NCI-H187 (cell line): ENCODE results near the gene EGFL8.
"Not testable (repeated sequence)": the region's sequence is repeated elsewhere in the genome, so short reads cannot be mapped to it uniquely, and the experiment has no call there.

ENCODE experiments used
- DNase-seq, 2 experiments: peaks; one replicate each; lab custom pipeline; 2025; lab: John Stamatoyannopoulos, UW

The EGFL8 gene

DNA sequence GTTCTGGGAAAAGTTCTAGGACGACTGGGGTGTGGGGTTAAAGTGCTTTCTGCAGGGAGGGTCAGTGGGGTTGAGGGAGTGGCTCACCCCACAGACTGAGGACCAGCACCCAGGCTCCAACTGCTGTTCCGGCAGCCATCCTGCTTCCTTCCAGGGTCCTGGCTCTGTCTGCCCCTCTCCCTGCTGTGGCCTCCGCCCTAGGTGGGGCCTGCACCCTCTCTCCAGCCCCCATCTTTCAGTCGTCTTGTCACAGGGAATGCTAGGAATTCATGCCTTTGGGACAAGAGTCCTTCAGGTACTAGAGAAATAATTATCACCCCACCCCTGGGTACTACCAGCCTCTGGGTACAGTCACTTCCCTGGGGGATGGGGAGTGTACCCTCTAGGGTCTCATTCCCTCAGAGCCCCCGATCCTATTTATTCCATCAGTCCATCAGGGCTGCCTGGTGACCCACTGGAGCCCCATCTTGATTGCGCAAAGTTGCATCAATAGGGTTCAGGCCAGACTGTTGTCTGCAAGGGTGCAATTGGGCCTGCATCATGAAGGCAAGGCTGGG, 19.8 kb downstream of the EGFL8 start, which contains the start of gene AGER:
Gene AGER (minus strand): TSS at position 170 of the 557 bp plus-strand sequence. CDS start 31 bp downstream, at position 139.
- no peak for DNase-seq

DNA sequence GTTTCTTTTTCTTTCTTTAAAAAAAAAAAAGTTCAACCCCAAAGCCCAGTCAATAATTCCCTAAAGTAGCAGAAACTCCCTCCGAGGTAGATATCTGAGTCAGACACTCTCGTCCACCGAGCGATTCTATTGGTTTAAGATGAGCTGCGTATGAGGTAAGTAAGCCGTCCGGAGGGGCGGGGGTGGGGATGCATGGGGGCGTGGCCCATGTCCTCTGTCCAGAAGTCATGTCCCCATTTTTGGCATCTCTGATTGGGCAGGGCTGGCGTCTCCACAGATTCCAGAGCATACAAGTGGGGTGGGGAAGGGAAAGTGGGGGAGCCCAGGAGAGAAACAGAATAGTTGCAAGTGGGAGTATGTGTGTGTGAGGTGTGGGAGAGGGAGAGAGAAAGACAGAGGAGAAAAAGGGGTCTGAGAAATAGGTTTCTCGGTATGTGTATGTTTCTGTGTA, 21.3 kb downstream of the EGFL8 start:
- DNase-seq = not testable (repeated sequence)

DNA sequence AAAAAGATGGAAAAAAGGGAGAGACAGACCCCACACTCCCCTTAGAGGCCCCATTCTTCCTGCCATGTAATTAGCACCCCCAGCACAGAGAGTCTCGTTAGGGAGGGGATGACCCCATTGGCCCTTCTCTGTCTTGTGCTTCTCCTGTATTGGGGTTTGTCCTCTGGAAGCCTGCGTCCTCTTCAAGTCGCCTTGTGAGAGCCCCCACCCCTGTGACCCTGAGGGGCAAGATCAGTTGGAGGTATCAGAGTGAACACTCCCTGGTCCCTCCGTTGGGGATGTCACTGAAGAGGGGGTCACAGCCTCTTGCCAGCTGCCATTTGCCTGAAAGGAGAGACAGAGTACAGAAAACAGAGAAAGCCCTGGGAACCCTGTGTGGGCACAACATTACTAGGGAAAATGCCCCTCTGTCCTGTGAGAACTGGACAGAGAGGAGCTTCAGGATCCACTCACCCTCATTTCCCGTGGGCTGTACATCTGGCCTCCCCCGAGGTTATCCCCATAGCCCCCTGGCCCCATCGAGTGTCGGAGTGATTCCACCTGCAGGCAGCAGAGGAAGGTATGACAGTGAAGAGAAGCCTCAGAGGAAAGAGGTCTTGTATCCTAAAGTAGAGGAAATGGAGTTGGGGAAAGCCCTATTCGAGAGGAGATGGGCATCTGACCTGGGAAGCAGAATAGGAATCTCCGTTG, 21.9 kb downstream of the EGFL8 start:
- not testable (repeated sequence) for DNase-seq

DNA sequence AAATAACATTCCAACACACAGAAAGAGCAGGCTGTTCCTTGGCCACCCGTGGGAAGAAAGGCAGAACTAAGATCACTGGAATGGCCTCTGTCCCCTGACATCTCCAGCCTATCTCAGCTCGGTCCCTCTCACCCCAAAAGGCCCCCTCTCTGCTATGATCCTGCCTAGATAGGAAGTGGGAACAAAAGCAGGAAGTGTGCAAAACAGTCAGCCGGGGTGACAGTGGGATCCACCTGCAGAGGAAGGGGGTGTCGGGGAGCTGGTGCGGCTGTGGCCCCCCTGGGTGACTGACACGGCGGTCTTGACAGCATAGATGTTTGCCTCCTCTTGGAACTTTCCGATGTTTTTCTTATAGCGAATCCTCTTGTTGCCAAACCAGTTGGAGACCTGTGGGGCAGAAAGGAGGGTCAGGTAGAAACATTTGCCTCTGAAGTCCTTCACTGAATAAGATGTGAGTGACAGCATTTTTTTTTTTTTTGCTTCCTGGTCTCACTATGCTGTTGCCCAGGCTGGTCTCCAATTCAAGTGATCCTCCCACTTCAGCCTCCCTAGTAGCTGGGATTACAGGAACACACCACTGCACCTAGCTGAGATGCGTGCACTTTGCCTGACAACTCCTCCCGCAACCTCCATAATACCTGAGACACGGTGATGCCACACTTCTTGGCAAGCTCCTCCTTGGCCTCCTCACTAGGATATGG, 22.8 kb downstream of the EGFL8 start:
- no peak for DNase-seq

DNA sequence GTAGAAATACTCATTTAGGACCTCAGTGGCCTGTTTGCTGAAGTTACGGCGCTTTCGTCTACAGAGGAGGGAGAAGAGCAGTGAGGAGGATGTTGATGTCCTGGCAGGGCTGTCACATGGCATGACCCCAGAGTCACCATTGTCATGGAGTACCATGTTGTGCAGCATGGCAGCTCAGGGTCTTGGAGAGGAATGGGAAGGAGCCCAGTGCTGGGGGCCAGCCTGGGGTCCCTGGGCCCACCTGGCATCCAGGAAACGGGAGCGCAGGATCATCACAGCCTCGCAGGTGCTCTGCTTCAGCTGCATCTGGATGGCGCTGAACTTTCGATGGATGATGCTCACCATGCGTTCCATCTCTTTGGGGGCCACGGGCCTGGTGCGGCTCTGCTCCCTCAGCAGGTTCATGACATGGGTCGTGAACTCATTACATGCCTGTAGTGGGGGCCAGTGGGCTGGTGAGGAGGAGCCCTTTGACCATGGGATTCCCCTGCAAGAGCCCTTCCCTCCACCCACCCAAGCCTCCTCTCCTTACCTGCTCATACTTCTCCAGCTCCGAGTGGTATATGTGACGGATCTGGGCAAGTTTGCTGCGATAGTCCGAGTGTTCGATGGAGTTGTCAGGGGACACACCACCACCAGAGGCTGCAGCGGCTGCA, 23.5 kb downstream of the EGFL8 start:
- not testable (repeated sequence) for DNase-seq

DNA sequence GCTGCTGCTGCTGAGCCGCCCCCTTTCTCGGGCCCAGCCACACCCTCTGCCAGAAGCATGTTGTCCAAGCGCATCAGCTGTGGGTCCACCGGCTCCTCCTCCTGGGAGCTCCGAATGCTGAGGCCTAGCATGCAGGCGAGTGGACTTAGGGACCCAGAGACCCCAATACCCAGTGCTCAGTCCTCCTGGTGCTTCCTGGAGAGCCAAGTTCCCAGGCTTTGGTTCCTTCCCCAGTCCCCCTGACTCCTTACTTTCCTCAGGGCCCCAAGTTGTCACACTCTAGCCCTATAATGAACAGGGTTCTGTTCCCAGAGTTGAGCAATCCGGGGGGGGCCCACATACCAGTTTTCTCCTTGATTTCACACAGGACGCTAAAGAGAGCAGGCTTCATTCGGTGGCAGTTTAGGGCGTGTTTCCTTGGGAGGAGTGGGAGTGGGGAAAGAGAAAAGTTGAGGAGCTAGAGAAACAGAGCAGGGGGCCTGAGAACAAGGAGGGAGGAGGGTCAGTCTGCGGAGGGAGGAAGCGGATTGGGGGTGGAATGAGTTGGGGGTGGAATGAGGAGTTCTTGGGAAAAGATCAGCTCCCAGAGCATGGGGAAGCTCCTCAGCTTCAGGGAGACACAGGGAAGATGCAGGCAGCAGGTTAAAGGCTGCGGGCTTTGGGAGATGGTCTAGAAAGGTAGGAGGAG, 24.1 kb downstream of the EGFL8 start:
- DNase-seq = no peak

DNA sequence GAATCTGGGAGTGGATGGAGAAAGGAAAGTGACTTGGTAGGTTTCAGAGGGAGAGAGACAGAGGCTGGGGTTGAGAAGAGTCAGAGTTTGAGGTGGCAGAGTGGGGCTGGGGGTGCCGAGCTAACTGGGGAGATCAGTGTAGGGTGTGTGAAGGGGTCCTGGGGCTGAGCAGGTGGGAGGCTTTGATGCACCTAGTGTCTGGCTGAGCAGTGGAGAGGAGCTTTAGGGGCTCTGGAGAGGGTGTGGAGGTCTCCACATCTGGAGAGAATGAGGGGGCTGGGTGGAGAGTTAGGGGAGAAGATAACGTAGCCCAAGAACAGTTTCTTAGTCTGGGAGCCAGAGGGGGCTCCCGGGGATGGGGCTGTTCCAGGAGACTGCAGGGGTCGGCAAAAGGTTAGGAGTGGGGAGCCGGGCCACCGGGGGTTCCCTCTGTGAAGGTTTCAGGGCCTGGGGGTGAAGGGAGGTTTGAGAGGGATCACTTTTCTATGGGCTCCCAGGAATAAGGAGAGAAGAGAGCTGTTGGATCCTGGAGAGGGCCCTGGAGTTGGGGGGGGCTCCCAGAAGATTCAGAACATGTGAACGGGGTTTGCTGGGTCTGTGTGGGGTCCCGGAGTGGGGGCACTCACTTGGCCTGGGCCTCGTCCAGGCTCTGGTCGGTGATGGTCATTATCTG, 24.8 kb downstream of the EGFL8 start:
- DNase-seq = no peak

DNA sequence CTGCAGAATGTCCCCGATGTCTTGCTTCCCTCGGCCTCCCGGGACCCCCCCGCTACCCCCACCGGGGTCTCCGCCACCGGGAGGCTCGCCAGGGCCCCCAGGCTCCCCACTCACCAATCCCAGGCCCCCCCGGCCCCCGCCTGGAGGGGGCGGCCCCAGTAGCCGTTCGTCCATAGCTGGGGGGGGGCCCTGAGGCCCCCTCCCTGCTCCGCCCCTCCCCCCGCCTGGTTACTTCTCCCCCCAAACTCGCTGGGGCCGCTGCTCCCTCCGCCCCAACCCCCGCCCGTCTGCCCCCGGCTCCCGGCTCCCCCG, 25.3 kb downstream of the EGFL8 start:
- no peak for DNase-seq

DNA sequence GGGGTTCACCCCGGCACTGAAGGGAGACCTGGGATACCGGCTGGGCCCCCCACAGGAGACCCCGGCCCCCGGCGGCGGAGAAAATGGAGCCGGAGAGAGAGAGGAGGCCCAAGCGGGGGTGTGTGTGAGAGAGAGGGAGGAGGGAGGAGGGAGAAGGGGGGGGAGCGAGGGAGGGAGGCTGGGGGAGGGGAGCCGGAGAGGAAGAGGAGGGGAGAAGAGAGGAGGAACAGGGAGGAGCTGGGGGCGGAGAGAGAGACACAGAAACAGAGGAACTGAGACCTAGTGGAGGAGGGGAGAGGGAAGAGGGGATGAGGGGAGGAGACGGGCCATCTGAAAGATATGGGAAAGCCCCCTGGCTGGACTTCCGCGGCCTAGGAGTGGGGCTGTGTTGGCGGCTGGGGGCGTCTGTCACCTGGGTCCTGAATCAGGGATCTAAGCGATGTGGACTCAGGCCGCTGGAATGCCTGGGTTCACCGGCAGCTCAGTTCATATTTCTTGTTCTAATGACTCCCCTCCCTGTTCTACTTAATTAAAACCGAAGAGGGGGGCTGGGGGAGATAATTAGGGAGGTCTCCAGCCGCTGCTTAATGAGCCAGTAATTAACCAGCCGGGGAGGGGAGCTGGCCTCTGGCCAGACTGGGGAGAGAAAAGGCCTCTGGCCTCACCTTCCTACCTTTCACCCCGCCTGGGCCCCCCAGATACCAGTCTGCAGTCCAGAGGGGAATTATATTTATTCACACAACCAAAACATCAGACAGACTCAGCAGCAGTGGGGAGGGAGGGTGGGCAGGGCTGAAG, 25.9 kb downstream of the EGFL8 start, which contains the start of gene PBX2:
Gene PBX2 (minus strand): TSS at position 149 of the 798 bp plus-strand sequence. CDS start 287 bp downstream, outside the sequence.
- DNase-seq = peak; percentile 20 to 36

DNA sequence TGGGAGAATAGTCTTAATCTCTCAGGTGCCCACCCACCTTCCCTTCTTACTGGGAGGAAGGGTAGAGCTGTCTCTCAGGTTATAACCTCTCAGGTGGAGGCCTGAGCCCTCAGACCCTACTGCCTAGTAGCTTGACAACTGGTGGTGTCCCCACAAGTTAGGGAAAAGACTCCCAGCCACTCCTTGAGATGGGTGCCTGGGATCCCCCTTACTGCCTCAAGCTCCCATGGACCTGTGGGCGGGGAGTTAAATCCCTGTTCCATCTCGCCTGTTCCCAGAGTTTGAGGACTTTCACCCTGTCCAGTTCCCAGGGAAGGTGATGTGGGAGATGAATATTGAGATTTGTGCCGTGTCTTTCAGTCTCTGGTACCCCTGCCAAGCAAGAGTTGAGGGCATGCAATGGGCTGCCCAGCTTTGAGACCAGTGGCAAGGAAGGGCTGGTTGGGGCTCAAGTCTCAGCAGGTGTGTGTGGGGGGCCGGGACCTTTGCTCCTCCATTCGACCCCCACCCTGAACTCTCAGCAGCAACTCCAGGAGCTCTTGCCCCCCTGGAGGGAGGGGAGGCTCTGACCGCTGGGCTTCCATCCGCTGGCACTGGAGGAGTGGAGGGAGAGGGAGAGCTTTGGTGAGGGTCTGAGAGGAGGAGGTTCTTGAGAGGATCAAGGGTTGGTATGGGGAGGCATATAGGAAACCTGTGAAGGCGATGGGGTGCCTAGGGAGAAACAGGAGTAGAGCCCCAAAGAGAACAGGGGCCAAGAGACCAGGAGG, 26.7 kb downstream of the EGFL8 start:
- no peak for DNase-seq

DNA sequence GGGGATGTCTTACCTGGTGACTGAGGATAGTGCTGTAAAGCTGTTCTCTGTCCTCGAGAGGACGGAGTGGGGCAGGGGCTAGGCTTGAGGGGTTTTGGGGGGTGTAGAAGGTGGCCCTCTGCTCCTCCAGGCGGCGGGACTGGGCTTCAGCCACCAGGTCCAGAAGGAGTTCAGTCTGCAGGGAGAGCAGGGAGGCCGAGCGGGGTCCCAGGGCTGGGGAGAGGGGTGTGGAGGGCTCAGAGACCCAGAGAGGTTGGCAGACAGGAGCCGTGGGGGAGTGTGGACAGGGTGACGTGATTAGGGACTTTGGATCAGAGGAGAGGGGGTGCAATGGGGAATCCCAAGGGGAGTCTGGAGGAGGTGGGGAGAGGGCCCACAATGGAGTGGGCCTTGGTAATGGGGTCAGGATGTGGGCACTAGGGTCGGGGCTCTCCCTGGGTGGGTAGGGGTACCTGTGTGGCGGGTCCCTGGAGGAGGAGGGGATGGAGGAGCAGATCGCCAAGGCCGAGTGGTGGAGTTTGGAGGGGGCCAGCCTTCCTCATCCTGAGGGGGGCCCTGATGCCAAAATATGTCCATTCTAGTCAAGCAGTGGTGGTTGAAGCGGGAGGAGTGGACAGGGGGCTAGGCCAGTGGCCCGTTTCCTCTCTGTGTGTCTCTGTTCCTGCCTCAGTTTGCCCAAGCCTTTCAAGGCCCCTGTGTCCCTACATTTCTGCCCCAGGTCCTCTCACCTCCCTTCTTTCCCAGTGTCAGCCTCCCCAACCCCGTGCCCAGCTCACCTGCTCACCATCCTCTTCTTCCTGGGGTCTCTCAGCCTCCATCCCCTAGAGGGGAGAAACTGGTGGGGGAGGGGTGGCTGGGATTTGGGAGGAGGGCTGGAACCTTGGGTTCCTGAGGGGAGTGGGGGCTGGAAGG, 27.6 kb downstream of the EGFL8 start:
- no peak for DNase-seq

DNA sequence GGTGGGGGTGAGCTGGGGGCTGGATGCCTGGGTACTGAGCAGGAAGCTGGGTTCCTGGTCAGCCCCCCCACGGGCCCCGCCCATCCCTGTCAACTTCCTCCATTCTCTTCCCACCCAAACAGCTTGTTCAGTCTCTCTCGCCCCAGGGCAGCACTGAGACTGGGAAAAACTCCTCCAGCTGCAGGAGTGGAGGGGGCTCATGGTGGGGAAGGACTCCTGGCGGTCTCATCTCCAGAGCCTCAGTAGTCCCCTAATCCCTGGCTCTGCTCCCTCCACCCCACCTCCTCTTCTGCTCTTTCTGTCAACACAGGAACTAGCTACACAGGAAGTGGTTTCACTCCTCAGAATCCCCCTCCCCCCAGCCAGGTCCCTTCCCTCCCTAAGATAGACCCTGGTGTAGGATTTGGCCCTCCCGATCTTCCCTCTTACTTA, 28.2 kb downstream of the EGFL8 start, which contains the start of gene GPSM3:
Gene GPSM3 (minus strand): TSS at position 36 of the 432 bp plus-strand sequence. CDS start 130 bp downstream, outside the sequence.
- DNase-seq = no peak

DNA sequence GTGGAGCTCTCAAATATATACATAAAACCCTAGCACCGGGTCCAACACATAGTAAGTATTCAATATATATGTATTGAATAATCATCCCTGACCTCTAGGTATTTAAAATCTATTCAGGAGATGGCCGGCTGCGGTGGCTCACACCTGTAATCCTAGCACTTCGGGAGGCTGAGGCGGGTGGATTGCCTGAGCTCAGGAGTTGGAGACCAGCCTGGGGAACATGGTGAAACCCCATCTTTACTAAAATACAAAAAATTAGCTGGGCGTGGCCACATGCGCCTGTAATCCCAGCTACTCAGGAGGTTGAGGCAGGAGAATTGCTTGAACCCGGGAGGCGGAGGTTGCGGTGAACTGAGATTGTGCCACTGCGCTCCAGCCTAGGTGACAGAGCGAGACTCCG, 28.7 kb downstream of the EGFL8 start:
- not testable (repeated sequence) for DNase-seq

DNA sequence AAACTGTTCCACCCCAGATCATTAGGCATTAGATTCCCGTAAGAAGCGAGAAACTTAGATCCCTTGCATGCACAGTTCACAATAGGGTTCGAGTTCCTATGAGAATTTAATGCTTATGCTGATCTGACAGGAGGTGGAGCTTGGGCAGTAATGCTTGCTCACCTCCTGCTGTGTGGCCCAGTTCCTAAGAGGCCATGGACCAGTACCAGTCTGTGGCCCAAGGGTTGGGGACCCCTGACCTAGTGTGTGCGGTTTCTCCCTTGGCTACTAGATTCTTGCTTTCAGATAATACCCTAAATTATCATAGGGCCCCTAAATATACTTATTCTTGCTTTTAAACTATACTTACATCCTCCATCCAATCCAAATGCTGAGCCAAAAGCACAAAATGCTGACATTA, 30.0 kb downstream of the EGFL8 start:
- no peak for DNase-seq

DNA sequence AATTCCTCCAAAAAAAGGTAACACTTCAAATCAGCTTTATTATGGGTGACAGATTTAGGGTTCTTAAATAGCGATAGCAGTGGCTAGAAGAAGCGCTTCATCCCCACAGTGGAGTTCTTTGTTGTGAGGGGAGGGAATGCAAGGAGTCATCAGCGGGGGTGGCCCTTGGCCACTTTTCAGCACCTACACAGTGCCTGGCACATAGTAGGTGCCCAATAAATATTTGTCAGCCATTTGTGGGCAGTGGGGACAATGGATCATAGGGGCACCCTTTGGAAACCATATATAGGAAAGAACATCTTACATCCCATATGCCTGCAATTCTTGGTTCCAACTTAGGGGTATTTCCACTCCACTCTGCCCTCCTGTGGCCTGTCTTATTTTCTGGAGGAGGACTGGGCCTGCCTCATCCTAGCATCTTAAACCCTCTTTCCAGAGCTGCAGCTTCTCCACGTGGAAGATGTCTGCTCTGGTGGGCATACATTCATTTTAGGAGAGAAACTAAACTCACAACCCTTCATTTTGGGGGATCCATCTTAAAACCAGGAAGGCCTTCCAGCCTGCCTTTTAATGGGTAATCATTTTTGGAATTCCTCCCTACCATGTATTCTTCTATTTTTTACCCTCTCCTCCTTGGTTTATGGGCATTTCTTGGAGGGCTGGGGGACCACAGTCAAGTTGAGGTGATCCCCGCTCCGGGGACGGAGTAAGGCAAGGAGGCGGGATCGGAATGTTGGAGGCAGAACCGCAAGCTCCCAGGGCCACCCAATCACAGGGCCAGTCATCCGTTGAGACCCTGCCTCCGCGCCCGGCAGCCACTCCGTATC, 30.6 kb downstream of the EGFL8 start:
- no peak for DNase-seq

DNA sequence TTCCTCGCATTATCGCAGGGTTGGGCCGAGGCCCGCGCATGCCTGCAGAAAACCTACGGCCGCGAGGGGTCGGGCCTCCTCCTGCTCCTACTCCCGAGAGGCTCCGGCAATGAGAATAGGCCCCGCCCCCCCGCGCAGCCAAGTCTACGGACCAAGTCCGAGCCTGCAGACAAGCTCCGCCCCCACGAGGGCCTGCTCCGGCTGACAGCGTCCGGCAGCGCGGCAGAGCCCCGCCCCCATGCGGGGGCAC, 31.2 kb downstream of the EGFL8 start:
- peak; percentile 97 to 99 for DNase-seq

DNA sequence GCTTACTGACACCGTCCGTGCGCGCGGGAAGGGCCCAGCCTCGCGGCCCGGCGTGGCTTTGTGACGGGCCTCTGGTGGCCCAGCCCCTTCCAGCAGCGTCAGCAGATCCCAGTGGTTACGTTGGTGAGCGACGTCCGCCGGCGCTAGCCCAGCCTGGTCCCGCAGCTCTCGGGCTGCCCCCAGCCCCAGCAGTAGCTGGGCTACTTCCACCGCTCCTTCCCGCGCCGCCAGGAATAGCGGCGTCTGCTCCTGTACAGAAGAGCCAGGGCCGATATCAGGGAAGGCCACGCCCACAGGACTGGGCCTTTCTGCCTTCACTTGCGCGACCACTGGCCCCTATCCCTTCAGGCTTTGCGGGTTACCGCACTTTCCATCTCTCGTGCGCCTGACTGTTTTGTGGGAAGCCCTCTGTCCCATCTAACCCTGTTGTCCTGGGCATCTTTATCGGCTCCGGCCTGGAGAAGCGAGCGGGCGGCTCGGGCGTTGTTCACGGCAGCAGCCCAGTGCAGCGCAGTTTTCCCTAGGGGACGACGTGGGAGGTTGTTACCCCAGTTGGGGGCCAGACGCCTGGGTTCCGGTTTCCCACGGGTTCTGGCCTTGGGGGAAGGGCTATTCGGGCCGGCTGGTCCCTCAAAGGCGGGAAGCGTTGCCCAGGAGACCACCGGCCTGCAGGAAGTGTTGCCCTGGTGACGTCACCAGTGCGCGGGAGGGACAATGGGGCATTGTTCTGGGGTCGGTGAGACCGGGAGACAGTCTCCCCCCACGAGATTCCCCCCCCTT, 31.7 kb downstream of the EGFL8 start:
- peak in 1 of 2 experiments; percentile 8 for DNase-seq
